ENCODE measurements around the gene SCG3. TPM values are rescaled to one million over a fixed set of nuclear protein-coding genes. Genes with fewer than 3 reads are reported as not detected.

SCG3 gene
- total RNA-seq, 1 donor from 2014 or later, result 0.51 TPM

DNA sequence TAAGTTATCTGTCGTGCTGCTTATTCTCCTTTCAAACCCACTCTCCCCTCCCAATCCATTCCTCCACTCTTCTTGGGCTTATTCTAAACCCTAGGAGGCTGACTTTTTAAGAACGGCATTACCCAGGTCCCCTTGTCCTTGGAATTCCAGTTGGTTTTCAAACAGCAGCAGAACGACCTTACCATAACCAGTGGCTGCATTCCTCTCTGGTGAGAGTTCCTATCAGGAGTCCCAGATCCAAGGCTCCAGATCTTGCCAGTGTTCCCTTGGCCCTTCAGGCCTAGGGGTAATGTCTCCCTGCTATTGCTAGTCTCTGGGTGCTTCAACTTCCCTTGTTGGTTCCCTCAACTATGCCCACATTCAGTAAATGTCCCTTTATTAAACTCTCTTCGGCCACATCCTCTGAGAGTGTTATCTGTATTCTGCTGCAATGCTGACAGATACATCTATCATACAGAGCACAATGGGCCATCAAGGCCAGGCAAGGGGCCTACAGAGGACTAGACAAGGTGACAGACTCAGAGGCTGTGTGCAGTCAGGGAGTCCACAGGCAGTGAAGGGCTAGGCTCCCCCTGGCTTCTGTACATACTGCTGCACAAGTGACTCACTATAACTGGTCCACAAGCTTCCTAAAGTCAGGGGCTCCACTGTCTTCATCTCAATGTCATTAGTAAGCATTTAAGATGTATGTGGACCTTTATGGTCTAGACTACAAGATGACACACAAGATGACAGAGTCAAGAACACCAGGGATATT is 46.0 kb downstream of the SCG3 start:
- DNase-seq, result no peak

DNA sequence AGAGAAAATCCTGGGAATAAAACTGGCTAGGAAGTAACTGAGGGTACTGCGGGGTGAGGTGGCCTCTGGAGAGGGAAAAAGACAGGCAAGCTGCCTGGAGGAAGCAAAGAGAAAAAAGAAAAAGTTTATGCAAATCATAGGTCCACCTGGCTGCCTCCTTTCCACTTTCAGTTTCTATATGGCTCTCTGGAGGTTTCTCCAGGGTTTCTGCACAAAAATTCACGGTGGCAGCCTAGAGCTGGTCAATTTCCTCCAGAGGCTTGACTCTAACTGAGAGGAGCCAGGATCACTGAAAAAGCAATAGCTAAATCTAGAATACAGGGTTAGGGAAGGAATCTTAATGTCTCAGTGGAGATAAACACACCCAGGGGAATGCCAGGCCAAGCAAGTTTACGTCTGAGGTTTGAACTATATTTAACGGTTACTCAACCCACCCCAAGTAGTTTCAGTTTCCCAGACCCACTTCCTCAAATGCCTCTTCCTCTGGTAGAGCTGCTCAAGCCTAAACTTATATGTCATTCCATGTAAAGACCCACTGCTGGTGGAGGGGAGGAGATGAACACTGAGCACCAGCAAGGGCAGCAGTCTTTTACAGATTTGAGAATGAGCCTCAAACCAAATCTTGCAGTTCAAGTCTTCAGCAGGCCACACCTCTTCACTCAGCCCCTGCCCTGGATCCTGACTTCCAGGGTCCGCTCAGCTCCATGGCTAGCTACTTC is 50.4 kb downstream of the SCG3 start:
- DNase-seq, result no peak

DNA sequence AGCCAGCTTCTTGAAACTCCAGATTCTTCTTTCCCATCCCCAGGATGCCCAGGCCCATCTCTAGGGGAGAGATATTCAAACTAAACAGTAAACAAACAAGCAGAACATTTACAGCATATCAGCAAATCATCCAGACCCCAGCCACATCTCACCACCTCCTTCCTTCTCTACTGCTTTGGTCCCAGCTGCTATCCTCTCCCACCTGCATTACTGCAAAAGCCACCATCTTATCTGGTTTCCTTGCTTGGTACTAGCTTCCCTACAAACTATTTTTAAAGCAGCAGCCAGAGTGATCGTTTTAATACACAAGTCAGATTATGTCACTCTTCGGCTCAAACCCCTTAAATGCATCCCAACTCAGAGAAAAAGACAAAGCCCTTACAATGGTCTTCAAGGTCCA is 51.3 kb downstream of the SCG3 start:
- no peak for DNase-seq

DNA sequence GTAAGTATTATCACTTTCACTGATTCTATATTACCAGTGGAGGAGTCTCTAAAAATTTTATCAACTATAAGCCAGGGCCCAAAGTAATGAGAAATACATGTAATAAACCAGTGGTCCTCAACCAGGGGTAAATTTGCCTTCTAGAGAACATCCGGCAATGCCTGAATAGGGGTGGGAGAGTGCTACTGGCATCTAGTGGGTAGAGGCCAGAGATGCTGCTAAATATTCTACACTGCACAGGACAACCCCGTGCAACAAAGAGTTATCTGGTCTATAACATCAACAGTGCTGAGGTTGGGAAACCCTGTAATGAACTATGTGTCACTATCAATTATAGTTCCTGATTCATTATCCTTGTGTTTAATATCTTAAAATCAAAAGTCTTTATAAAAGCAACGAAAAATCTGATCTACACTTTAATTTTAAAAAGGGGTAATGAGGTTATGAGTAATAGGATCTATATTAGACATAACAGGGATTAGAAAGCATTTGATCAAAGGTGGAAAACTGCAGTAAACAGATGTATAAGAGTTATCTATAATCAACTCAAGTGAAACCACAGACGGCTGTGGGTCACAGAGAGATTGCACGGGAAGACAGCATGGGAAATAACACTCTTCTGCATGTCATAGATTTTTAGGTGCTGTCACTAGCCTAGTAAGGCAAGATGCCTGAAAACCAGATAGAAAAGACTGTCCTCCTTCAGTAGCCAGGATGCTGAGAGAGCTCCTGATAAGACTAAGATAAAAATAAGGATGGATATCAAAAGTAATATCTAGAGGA is 54.1 kb downstream of the SCG3 start:
- no peak for DNase-seq

DNA sequence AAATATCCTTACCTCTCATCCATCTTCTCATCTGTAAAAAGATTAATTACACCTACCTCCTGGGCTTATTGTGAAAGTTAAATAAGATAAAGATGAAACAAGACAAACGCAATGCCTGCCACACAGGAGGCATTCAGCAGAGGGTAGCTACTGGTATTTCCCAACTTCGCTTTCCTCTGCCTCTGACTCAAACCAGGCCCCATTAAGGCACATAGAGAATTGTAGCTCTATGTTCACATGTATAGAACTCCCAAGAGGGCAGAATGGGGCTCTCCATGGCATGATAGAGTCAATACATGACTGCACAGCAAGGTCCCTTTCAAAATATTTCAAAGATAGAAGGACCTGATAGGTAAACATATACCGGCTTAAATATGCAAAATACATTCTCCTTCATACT is 54.8 kb downstream of the SCG3 start:
- DNase-seq, result no peak

DNA sequence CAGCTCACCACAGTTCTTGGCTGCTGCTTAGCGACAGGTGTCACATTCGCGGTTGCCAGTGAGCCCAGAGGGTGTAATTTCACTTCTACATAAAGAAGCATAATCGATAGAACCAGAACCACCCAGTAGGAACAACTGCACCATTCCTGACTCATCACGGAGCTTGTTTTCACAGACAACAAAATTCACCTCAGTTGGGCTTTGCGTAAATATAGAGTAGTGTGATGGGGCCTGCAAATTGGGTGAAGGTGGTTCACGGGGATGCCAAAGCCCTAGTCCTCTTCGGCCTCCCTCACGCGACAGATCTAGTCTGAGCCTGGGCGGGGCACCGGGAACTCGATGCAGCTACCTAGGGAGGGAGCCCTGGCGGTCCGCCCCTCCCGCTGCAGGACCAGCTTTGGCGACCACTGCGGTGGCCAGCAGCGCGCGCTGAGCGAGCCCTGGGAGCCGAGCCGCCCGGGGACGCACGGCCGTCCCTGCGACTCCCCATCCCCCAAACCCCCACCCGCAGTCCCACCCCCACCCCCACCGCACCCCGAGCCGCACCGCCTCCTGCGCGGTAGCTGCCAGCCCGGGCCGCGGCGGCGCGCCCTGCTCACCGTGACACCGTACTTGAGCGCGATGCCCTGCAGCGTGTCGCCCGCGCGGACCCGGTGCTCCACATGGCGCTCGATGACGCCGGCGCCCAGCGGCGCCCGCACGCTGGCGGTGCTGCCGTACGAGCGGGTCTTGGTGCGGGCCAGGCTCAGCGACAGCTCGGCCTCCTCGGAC is 55.6 kb downstream of the SCG3 start:
- DNase-seq, result peak; percentile 32

DNA sequence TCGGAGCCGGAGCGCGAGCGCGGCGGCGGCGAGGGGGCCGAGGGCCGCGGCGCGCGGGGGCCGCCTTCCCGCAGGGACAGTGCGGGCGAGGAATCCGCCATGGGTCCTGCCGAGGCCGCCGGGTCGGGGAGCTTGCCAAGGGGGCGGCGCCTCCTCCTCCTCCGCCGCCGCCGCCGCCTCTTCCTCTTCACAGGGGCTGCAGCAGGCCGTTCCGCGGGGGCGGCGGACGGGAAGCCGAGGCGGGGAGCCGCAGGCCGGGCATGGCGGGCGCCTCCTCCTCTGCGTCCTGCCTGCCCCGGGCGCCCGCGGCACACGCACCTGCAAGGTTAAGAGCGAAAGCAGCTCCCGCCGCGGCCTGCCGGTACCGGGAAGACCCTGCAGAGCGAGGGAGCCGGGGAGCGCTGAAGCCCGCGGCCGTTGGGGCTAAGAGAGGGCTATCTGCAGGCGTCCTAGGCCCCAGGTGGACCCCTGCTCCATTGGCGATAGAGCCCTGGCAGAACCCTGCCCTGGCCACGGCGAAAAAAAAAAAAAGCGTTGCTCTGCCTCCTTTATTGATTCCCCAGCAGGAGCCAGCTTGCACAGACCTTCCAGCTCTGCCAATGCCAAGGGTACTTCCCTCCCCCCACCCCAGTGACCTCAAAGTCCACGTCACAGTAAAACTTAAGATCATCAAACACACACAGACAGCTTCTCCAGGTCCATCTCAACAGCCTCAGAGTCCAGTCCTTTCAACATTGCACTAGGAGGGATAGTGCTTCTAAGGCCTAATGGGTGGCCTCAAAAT is 56.4 kb downstream of the SCG3 start, which contains the start of gene LYSMD2:
TSS of gene LYSMD2 (minus strand) at position 134 of the 784 bp plus-strand sequence. CDS start at position 101, 33 bp downstream.
- DNase-seq, result peak; percentile 72

DNA sequence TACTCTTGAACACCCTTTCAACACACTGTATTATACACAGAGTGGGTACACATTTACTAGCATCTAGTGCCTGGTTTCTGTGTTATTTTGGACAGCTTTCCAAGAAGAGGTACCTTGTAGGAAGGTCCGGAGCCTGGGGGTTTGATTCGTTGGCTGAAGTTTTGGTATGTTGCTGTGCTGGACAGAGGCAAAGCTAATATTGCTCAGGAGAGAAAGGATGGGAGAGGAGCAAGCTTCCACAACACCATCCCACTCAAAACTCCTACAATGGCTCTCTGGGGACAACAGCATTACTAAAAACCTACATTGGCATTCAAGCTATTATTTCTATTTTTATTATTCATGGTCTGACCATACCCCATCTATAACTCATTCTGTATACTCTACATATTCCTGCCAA is 57.2 kb downstream of the SCG3 start:
- DNase-seq, result no peak

DNA sequence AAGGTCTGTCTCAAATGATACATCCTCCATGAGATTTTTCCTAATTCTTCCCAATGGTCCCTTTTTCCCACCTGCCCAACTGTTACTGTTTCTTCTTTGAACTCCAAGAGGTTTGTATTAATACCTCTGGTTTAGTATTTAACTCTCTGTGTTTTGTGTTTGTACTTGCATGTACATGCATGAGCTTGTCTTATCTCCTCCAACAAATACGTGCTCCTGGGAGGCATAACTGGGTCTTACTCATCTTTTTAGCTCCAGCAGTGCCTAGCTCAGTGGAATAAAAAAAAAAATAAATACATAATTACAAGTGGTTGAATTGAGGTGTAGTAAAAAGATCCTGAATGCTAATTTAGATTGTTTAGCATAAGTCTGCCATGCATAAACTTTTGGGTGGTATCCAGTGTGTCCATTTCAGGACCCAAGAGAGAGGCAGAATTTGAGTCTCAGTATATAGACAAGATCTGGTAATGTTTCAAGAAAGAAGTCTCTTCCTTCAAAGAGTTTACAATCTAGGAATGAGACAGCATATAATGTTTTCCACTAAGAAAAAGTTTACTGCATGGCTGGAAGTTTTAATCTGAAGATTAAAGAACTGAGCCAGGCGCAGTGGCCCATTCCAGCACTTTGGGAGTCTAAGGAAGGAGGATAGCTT is 57.9 kb downstream of the SCG3 start:
- DNase-seq, result no peak

DNA sequence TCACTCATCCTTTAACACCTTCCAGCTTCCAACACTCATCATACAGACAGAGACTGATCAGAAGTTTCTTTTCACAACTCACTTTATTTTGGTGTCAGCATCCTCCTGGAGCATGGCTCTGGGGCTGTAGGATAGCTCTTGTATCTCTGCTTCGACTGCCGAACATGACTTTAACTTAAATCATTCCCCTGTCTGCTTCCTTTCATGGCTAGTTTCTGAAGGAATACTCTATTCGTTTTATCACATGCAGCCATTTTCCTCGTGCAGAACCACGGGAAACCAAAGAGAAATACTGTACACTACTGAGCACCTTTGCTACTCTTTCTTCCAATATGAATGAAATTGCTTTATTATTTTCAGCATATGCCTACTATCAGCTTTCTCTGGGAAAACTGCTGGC is 68.0 kb downstream of the SCG3 start:
- DNase-seq, result no peak

DNA sequence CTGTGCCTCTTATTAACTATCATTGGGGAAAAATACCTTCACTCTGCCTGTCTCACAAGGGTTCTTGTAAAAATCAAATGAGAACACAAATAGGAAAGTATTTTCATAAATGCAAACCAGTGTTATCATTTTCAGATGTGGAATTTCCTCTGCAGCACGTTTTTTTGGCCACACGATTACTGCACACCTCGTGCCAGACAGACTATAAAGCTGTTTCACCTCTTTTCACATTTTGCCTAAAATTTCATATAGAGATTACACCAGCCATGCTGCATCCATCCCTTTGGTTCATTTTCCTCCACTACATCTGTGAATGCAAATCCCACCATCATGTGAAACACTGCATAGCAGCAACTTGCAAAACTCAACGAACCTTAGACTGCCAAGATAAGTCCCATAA is 68.9 kb downstream of the SCG3 start:
- DNase-seq, result no peak

DNA sequence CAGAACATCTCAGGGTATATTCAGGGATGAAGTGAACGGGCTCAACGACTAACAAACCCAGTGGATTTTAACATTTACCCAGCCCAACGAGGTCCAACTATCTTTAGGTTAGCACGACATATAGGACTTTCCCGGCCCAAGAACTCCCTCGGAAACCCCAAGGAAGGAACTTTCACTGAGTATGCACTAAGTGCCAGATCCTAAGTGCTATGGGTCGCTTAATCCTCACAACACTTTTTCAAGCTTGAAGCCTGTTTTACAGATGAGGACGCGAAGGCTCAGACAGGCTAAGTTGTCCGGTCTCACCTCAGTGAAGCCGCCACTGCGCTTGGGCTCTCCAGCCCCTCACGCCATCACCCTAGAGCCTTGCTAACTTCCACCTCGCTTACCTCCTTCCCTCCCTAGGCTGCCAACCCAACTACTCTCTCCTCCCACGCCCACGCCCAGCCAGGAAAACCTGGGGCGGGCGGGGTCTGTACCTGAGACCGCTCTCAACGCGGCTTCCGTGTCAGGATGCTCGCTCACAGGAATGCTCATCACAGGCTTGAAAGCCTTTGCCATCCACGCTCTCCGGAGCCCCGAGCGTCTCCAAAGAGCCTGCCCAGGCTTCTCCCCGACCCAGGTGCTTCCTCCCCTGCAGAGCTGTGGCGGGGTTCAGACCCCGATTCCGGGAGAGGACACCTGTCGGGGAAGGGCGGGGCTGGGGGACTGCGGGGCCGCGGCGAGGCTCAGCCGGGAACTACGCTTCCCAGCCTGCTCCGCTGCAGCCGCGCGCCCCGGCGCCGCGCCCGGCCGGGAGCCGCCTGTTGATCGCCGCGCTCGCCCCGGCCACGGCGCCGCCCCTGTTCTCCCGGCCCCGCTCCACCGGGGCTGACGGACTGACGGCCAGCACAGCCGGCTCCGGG is 69.7 kb downstream of the SCG3 start, which contains the start of gene TMOD2:
TSS of gene TMOD2 (plus strand) at position 806 of the 905 bp plus-strand sequence. CDS start 14,845 bp downstream, outside the sequence.
- peak; percentile 54 for DNase-seq

DNA sequence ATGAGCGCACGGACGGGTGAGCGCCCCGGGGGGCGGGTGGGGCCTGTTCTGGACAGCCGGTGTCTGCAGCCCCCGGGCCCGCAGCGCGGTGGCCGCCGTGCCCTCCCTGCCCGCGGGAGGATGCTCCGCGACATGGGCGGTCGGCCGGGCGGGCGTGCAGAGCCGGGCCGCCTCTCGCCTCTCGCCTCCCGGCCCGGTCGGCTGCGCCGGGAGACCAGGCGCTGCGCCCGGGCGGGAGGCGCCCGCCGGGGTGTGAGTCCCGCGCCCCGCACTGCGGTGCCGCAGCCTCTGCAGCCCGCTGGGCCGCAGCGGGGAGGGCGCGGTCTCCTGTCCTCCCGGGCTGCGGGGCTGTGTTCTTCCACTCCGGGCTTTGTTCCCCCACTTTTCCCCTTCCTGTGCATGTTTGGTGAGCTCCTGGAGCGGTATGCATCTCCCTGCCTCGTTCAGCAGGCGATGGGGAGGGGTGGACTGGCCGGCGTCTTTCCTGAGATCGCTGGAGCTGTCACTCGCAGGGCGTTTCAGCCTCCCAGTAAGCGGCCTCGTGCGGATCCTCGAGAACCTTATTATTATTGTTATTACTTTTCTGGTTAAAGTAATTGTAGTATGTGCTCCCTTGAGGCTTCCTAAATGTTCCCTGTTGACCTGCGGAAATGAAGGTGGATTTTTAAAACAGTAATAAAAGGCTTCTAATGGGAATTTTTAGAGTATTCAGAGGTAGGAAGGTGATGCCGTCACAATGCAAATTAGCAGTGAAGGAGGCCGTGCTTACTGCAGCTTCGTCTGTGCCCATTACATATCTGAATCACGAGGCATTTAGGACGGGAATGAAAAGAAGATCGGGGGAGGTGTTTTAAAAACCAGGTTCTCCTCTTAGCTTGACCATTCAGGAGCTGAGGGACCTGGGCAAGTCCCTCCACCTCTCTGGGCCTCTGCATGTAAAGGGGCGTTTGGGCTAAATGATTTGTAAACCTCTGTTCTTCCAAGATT is 70.7 kb downstream of the SCG3 start:
- DNase-seq, result peak; percentile 35

DNA sequence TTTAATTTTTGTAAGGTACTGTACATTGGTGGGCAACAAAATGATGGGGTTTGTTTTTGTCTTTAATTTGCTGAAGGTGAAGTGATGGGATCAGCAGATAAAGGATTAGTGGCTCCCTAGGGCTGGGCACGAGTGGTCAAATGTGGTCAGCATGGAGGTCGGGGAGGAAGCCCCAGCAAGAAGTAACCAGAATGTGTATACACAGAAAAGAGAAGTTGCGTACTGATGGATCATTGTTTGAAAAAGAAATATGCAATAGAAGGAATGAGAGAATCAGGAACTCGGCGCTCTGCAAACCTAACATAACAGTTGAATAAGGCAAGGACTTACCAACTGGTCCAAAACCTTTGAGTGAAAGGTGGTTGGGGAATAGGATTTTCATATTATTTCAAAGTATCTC is 71.6 kb downstream of the SCG3 start:
- no peak for DNase-seq

DNA sequence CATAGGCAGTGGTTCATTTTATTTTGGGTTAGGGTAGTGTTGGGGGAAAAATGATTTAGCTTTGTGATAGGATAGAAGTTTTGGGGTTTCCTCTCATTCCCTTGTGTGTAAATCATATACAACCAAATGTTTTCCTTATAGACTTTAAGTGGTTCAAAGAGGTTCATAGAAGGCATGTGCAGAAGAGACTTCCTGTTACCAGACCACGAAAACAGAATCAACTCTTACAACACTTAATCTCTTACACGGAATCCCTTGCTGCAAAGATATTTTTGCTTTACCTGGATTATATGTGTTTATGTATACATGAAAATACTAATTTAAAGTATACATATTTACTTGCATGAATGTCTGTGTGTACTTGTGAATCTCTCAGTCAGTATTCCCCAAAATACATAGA is 73.0 kb downstream of the SCG3 start:
- no peak for DNase-seq

DNA sequence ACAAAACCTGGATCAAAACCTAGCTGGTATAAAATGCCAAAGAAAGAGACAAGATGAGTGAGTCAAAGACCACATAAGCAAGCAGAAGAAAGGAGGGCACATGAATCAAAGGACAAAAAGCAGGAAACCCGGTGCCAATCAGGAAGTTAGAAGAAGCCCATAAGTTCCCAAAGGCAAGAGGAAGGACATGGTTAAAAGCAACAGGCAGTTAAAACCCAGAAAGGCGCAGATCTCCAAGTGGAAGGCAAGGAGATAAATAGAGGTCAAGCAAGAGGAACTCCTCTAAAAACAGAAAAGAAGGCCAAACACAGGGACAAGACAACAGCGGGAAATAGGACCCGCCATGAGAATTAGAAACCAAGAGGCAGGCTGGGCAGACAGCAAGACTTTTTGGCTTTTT is 74.5 kb downstream of the SCG3 start:
- DNase-seq, result no peak

DNA sequence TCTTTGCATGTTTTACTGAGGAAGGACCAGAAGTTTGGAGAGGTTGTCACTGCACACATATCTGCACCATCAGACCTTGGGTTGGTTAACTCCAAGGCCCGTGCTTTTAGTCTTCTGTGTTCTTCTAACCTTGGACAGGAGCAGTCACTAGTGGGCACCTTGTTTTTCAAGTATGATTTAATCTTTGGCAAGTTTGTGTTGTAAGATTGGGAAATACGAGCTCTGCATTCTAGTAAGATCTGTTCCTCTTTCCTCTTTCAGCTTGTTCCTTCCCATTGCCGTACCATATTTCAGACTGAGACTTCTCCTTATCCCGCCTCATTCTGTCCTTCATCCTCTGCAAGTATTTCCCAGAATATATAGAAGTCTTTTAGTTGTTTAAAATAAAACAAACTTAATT is 75.2 kb downstream of the SCG3 start:
- DNase-seq, result no peak

DNA sequence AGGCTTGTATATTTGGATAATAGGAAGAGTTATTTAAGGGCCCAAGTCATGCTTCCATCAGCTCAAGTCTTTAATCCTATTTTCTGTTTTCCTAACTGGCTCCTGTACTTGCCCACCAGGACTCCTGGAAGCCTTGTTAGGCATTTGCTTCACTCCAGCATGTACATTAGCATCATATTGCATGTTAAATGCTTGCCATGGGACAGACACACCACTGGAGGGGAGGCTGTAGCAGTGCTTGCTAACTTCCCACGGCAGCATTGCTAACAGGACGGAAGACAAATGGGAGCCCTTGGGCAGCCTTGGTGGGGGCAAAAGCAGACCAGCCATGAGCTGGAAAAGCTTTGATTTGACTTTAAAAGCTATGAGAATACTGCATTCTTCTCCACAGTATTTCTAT is 76.1 kb downstream of the SCG3 start:
- peak; percentile 19 for DNase-seq
